LoVo (cell line): ENCODE results near the gene ADAMTS18.

Source experiments
- DNase-seq: peaks from one replicate; pipeline ENCODE4 v3.0.0-alpha.2; 2016; ENCODE audit warnings: low spot score

Gene ADAMTS18

DNA sequence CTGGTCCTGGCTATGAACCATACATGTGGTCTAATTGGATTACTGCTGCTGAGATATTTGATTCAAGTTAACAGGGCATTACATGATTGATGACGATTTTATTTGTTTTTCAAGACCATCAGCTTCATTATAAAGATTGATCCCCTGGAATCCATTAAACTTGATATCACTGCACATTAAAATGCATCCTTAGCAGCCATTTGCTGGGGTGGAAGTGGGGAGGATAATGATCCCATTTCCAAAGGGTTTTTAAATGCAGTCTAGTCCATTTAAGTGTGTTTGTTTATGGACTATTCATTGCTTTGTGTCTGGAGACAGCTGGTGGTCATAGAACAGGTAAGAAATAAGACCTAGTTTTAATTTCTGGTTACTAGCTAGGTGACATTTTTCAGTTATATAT, 40.9 kb downstream of the ADAMTS18 start:
- no peak for DNase-seq

DNA sequence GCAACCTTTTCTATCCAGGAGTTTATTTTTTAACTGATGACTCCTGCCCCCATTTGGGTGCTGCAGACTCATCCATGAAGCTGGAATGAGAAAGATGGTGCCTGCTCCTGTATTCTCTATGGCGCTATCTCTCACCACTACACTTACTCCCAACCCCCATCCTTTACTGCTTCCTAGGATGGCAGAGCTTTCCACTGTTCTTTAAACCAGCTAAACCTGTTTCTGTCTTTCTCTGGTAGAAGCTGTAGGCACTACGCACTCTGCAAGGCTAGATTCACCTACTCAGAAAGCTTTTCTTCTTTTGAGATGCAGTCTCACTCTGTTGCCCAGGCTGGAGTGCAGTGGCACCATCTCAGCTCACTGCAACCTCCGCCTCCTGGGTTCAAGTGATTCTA, 47.0 kb downstream of the ADAMTS18 start:
- DNase-seq, result no peak

DNA sequence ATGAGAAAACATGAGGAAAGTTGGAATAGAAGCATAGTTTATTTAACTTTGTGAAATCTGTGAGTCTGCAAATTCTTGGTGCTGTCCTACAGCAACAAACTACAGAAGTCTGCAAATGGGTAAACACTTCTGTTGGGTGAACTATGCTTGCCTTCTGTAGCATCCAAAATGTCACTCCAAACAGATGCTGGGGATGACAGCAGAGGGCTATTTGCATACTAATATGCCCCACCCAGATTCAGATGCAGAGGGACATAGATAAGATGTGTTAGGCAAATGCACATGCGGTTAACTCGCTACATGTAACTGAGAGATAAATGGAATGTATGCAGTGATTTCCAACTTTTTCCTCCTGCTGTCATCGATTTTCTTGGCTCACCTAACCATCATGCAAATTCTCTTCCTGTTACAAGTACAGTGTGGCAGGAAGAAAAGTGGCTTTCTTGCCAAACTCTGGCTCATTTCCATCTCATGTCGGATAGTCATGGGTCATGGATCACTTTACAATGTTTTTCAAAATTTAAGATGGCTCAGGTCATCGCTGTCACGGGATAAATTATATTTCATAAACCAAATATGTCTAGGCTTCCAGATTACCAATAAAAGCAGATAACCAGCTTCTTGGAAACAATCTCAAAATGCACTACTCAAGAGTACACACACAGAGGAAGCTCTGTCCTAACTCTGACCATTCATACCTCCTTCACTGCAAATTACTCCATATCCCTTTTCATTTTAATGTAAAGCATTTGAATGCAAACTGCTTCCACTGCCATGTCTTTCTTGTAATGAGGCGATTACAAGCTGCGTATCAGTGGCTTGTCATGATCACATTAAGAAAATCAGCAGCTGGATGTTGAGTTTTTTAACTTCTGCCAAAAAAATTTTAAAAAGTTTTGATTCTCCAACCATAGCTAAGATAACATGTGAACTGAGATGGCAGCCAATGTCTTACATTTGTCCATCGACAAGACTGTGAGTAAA, 47.7 kb downstream of the ADAMTS18 start:
- no peak for DNase-seq

DNA sequence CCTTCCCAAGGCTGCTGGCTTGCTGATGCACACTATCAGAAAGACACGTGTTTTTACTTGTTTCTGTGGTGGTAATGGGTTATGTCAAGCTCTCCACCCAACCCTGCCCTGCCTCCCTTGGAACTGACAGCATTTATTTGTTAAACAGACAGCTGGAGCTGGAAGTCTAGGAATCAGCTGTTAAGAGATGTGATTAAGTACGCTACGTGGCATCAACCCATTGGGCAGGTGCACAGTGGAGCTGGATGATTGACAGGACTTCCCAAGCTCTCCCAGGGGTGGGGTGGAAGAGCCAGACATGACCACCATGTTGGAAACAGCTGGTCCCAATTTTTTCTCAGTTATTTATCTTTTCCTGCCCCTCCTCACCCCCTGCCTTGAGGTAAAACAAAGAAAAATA, 49.4 kb downstream of the ADAMTS18 start:
- no peak for DNase-seq

DNA sequence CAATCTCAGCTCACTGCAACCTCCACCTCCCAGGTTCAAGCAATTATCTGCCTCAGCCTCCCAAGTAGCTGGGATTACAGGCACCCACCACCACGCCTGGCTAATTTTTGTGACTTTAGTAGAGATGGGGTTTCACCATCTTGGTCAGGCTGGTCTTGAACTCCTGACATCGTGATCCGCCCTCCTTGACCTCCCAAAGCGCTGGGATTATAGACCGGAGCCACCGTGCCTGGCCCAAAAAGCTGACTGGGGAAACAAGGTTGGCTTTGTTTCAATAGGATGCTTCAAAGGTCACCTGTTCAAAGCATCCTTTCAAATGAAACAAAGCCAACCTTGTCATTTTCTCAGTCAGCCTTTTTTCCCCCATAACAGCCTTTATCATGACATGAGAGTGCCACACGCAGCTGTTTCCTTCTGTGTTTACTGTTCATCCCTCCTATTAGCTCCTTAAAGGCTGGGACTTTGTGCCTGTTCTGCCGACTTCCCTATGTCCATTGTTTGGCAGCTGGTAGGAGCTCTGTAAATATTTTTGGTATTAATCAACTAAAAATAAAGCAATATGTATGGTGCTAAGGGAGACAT, 51.1 kb downstream of the ADAMTS18 start:
- DNase-seq, result no peak

DNA sequence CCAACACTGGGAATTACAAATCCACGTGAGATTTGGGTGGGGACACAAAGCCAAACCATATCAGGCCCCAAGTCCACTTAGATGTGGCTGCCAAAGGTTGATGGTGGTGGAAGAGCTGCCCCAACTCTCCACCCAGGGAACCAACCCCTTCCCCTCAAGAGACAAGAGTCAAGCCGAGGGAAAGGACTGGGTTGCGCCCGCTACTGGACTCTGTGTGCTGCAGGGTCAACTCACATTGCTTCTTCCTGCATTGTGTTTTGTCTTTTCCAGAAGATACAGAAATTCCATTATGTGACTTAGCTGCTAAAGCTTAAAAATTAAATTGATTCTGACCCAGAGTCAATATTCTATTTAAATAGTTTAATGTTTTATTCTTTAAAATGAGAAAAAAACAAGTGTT, 58.5 kb downstream of the ADAMTS18 start:
- DNase-seq, result no peak

DNA sequence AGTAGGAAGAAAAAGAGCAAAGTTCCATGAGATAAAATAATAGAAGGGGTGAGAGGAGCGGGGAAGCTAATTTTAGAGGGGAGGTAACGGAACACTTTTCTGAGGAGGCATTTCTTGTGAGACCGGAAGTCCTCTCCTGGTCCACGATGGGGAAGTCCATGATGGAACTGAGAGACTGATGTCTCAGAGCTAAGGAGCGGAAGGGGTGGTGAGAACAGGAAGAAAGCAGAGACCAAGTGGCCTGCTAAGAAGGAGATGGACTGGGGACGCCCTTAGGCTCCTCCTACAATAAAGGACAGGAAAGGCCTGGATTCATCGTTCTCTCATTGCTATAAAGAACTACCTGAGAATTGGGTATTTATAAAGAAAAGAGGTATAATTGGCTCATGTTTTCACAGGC, 59.4 kb downstream of the ADAMTS18 start:
- no peak for DNase-seq

DNA sequence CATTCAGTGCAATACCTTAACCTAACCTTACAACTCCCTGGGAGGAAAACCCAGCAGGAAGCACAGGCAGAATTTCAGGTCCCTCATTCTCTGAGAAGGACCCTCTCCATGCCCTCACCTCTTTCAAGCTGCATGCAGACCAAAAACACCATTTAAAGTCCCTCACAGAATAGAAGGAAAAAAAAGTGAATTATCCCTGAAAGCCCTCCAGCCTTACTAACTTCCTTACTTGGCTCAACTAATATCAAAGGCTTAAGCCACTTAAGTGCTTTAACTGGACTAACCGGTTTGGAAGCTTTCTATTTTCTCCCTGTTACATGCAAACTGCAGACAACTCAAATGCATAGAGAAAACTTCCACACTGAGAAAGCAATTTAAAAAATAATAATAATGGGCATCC, 60.5 kb downstream of the ADAMTS18 start:
- DNase-seq, result peak; percentile 7

DNA sequence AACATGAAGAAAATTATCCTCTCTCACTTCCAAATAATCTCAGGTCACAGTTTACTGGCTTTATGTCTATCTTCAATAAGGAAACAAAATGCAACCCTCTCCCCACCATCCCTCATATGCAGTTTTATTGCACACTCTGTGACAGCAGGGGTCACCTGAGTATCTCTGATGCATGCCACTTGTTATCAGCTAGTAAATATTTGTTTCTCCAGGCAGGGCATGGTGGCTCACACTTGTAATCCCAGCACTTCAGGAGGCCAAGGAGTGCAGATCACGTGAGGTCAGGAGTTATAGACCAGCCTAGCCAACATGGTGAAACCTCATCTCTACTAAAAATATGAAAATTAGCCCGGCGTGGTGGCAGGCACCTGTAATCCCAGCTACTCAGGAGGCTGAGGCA, 61.1 kb downstream of the ADAMTS18 start:
- DNase-seq, result no peak

DNA sequence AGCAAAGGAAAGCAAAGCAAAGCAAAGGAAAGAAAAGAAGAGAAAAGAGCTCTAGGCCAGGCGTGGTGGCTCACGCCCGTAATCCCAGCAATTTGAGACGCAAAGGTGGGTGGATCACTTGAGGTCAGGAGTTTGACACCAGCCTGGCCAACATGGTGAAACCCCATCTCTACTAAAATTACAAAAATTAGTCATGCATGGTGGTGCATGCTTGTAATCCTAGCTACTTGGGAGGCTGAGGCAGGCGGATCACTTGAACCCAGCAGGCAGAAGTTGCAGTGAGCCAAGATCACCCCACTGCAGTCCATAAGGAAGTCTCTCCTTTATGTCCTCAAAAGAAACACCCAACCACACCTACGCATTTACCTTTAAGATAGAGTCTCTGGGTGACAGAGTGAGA, 70.1 kb downstream of the ADAMTS18 start:
- no peak for DNase-seq

DNA sequence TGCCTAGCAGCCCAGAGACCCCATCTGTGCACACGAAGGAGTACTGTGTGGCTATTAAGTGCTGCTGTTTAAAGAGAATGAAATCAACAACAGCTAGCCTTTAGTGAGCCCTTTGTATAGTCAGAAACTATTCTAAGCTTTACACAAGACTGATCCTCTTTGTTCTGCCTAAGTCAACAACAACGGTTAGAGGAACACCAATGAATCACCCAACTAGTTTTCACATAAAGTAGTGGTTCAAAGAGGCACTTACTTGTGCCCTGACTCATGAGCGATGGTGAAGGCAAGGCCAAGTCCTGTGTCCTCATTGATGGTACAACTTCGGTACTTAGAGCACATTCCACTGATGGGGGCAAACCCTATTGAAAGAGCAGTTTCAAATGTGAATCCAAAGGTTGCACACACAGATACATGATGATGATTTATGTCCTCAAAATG, 75.8 kb downstream of the ADAMTS18 start:
- DNase-seq, result no peak

DNA sequence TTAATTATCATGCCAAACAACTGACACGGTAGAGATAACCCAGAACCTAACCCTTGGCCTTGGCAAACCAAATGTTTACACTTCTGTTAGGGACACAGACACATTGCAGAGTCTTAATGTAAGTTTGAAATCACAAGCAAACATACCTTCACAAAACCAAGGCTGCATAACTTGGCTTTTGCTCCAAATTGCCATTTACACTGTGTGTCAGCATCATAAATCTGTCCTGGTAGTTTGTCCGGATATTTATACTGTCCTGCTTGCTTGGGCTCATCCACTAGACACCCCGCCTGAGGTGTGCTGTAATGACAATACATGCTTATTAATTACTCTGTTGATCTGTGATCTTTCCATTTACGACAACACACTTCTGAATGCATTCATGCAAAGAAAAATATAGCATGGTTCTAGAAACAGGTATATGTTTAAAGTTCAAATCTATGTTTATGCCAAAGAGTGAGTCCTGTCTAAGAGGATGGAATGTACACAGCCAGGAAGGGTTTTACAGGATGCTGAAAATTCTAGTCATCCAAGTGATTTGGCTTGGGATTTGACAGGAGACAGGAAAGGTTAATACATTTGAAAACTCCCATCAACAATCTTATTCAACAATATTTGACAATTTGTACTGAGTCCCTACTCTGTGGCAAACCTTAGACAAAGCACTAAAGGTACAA, 81.1 kb downstream of the ADAMTS18 start:
- DNase-seq, result no peak

DNA sequence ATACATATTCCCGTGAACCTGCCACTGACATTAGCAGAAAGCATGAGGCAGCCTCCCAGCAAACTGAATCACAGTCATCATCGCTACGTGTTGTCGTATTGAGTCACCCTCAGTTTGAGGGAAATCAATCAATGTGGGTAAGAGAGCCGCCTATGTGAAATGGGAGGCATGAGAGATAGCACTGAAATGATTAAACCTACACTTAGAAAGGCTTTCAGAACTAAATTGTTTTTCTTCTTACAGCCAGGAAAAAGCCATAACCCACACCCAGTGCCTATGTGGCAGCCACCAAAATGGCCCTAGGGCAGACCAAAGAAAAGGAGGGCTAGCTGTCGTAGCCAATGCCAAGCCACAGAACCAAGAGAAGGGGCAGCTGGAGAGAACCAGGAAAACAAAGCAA, 90.5 kb downstream of the ADAMTS18 start:
- no peak for DNase-seq

DNA sequence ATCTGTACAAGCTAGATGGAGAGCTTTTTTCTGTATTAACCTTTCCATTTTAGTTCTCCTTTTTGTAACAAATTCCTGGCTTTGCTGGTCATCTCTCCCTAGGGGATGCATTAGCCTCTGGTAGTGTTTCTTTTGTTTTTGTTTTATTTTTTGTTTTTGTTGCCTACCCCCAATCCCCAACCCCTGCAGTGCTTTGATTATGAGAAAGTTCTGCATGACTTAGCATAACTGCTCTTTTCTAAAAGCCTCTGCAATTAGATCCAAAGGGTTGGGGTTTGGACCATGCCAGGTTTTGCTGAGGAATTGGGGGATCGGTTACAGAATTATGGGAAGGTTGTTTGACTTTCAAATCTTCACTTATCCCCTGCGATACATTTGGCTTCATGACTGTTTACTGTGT, 98.2 kb downstream of the ADAMTS18 start:
- no peak for DNase-seq

DNA sequence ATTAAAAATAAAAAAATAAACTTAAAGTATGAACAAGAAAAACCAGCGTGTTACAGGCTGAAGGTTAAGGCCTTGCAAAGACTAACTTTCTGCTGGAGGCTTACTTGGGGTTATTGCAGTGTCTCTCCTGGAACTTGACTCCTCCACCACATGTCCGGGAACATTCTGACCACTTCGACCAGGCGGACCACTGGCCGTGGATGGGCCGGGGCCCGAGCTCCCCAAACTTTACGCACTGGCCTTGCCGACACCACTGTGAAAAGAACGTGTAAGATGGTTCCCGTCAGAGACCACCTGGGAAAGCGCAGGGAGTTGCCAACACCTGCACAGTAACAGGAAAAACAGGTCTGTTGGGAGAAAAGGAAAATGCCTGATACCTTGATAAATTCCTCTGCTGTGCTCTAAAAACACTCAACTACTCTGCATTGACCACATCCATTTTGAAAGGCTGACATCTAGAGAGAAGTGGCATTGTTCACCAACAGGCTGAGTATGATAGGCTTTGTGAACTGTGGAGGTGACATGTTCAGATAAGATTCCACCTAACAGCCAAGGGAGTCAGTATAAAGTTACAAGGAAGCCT, 99.1 kb downstream of the ADAMTS18 start:
- DNase-seq, result no peak

DNA sequence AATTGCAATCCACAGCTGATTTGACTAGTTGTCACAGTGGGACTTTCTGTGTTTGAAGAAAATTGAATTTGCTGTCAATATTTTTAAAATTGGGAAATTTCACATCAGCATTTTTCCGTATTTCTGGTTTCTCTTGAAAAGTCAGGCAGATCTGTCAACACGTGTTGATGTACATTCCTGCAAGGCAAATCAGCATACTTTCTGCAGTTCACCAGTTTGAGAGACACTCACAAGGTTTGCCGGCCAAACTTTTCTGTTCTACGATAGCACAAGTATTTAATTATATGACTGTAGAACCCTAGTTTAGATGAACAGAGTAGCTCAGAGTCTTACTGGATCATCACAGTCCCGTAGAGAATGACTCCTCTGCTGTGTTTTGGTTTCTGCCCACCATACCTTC, 102.0 kb downstream of the ADAMTS18 start:
- no peak for DNase-seq

DNA sequence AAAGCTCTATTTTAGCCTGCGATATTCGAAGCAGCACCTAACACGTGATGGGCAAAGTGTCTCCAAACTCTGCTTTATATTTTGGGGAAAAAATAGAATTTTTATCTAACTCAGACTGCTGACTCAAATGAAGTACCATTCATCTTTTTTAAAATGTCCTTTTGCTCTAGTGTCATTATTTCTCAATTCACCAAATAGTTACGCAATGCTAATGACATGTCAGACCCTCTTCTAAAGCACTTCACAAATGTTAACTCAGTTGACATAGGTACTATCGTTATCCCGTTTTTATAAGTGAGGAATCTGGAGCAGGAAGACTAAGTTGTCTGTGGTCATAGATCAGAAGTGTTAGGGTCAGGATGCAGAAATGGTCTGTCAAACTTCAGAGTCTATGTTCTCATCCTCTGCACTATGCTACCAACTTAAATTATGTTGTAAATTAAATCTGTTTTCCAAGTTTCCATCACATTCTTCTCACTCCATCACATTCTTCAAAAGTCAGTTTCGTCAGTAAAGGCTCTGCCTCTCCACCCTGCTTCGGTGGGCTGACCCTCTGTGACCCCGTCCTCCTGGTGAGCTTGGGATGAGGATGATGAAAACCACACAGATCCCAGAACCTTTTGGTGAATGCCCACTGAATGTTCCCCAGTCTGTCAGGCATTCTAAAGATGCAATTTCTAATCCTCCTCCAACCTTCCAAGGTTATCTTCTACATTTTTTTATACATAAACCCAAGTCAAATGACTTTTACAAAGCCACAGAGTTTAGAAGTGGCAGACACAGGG, 102.8 kb downstream of the ADAMTS18 start:
- DNase-seq, result no peak

DNA sequence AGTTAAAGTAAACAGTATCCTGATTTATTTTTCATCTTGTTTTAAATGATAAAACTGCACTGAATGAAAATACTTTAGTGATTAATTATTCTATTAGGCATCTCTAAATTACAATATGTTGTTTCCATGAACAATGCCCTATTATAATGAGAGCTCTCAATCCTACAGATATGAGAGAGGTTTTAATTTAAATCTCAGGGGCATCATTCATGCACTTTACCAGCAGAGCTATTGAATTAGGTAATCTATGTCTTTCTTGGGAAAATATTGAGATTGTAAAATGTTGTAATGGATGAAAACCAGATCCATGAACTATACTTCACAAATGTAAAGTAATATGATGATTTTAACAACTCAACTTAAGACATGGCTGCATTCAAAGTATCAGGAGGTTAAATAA, 103.8 kb downstream of the ADAMTS18 start:
- no peak for DNase-seq

DNA sequence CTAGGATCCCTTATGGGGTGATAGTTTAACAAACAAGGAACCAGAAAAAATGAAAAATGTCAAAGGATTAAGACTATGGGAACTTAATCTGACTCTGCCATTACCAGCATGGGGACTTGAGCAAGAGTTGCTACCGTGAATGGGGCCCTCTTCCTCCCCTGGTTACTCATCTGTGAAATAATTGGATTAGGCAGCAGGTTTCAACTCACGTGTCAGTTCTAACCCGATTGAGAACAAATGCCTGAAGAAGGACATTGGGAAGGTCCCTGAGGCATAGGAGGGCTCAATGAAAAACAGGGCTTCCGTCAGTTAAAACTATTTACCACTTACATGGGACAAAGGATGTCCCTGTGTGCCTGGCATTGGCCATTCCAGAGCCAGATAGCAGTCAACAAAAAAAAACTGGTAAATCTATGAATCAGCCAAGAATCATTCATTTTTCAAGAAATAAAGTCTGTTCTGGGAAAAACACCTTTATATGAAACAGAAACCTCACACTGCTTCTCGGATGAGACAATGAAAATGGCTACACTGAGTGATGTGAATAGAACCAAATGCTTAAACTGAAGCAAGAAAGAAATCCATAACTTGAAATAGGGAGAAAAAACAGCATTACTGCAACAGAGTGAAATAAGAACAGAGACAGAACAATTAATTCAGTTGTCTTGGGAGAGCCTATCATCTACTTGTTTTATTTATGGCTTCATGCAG, 104.3 kb downstream of the ADAMTS18 start:
- DNase-seq, result no peak

DNA sequence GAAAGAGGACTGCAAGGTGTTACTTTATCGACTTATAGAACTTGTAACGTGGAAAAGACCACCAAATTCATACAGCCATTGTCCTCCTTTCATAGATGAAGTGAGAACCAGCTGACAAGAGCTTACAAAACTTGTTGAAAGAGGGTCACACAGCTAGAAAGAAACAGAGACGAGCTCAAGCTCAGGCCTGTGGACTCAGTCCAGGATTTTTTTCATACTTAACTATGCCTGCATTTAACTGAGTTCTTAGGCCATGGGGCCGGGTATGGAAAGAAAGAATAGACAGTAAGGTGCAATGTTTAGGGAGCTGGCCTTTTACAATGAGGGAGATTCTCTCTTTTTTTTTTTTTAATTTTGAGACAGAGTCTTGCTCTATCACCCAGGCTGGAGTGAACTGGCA, 106.1 kb downstream of the ADAMTS18 start:
- no peak for DNase-seq

DNA sequence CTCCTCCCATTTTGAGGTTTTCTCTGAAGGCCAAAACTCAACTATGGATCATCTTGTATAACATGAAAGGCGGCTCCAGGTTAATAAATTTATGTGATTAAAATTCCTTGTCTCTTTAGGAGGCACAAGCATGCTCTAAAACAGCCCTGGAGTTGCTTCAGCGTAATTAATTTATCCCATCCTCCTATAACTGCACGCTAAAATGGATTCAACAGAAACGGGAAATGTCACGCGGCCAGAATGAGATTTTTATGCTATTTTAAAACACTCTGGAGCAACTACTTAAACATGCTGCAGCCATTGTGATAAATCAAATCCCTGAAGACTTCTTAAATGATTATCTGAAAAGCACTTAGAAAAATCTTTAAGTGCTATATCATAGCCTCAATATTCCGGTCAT, 106.6 kb downstream of the ADAMTS18 start:
- DNase-seq, result no peak
